ENCODE results near the gene DHX58.

DHX58 gene

DNA sequence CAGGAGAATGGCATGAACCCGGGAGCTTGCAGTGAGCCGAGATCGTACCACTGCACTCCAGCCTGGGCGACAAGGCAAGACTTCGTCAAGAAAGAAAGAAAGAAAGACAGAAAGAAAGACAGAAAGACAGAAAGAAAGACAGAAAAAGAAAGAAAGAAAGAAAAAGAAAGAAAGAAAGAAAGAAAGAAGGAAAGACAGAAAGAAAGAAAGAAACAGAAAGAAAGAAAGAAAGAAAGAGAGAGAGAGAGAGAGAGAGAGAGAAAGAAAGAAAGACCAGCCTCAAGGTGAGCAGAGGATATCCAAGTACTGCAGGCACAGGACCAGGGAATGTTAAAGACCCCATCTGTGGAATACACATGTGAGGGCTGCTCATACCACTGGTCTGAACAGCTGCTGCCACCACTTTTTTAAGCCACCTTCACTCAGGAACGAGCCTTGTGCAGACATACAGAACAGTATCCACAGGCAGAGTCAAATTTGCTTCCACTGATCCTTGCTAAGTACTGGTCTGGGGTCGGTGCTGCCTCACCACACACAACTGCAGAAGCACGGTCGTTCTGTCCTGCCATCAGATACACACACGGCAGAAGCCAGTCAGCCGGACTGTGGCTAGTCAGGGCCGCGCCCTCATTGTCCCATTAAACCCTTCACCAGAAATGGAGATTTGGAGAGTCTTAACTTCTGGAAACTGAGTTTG is 34.5 kb upstream of the DHX58 start:
- no peak for TF ChIP-seq FOXP2 (optimal IDR thresholded peaks at IDR 0.05; ENCODE audit: borderline replicate concordance, extremely low read depth, extremely low read length, insufficient read depth)
- no peak for TF ChIP-seq REST (IDR thresholded peaks at IDR 0.05; ENCODE audit: insufficient read depth in 1 of 2, low read depth in 2 of 2, low read length in 2 of 2)
- TF ChIP-seq POLR2AphosphoS5 (IDR thresholded peaks at IDR 0.05; ENCODE audit: low read depth, low read length): no peak
- no peak for TF ChIP-seq SIN3A (IDR thresholded peaks at IDR 0.05; ENCODE audit: borderline replicate concordance, insufficient read depth, low read length)
- no peak for TF ChIP-seq TAF1 (IDR thresholded peaks at IDR 0.05; ENCODE audit: borderline replicate concordance, insufficient read depth, low read length)

GRCh38 chr17:42142371-42142896 is 29.9 kb upstream of the DHX58 start:
- TF ChIP-seq FOXP2 (optimal IDR thresholded peaks at IDR 0.05; ENCODE audit: borderline replicate concordance, extremely low read depth, extremely low read length, insufficient read depth) (no peak), TAF1 (IDR thresholded peaks at IDR 0.05; ENCODE audit: borderline replicate concordance, insufficient read depth, low read length) (no peak), REST (IDR thresholded peaks at IDR 0.05; ENCODE audit: insufficient read depth in 1 of 2, low read depth in 2 of 2, low read length in 2 of 2) (no peak), SIN3A (IDR thresholded peaks at IDR 0.05; ENCODE audit: borderline replicate concordance, insufficient read depth, low read length) (no peak), POLR2AphosphoS5 (IDR thresholded peaks at IDR 0.05; ENCODE audit: low read depth, low read length) (no peak)

GRCh38 chr17:42141382-42141781 is 28.9 kb upstream of the DHX58 start:
- no peak for TF ChIP-seq POLR2AphosphoS5 (IDR thresholded peaks at IDR 0.05; ENCODE audit: low read depth, low read length)
- no peak for TF ChIP-seq SIN3A (IDR thresholded peaks at IDR 0.05; ENCODE audit: borderline replicate concordance, insufficient read depth, low read length)
- no peak for TF ChIP-seq REST (IDR thresholded peaks at IDR 0.05; ENCODE audit: insufficient read depth in 1 of 2, low read depth in 2 of 2, low read length in 2 of 2)
- TF ChIP-seq FOXP2 (optimal IDR thresholded peaks at IDR 0.05; ENCODE audit: borderline replicate concordance, extremely low read depth, extremely low read length, insufficient read depth): no peak
- no peak for TF ChIP-seq TAF1 (IDR thresholded peaks at IDR 0.05; ENCODE audit: borderline replicate concordance, insufficient read depth, low read length)

GRCh38 chr17:42138749-42139492 is 26.4 kb upstream of the DHX58 start:
- TF ChIP-seq TAF1 (IDR thresholded peaks at IDR 0.05; ENCODE audit: borderline replicate concordance, insufficient read depth, low read length): no peak
- no peak for TF ChIP-seq FOXP2 (optimal IDR thresholded peaks at IDR 0.05; ENCODE audit: borderline replicate concordance, extremely low read depth, extremely low read length, insufficient read depth)
- no peak for TF ChIP-seq SIN3A (IDR thresholded peaks at IDR 0.05; ENCODE audit: borderline replicate concordance, insufficient read depth, low read length)
- no peak for TF ChIP-seq POLR2AphosphoS5 (IDR thresholded peaks at IDR 0.05; ENCODE audit: low read depth, low read length)
- no peak for TF ChIP-seq REST (IDR thresholded peaks at IDR 0.05; ENCODE audit: insufficient read depth in 1 of 2, low read depth in 2 of 2, low read length in 2 of 2)

Measured in PFSK-1 (cell line).